ENCODE data around the gene DNPH1. TPM values are rescaled to one million over a fixed set of nuclear protein-coding genes. Genes with fewer than 3 reads are reported as not detected.
A peak's percentile ranks its signal among the peaks of the same experiment; 100 is the strongest.

Gene DNPH1
- polyA plus RNA-seq, 3 donors, result 31.9 to 55.4 (median 42.7) TPM

DNA sequence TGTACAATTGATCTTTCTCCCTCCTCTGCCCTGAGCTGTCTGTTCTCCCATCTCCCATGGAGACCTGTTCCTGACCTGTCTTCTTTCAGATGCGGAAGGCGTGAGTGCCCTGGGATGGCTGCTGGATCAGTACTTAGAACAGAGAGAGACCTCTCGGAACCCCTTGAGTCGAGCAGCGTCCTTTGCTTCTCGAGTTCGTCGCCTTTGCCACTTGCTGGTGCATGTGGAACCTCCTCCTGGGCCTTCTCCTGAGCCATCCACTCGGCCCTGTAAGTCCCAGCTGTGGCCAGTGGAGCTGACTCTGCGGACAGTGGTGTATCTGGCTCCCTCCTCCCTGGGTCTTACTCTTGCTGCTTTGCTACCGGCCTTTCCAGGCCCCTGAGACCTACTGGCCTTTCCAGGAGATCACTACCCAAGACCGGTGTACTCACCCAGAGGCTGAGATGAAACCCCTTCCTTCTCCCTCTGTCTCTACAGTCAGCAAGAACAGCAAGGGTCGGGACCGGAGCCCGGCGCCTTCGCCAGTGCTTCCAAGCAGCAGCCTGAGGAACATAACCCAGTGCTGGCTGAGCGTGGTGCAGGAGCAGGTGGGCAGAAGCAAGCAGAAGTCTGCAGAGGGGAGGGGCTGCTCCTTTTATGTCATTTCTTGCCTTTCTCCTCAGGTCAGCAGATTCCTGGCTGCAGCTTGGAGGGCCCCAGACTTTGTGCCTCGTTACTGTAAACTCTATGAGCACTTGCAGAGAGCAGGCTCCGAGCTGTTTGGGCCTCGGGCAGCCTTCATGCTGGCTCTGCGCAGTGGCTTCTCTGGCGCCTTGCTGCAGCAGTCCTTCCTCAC is 24.8 kb downstream of the DNPH1 start:
- no peaks in the 10 kb centered on the region for H3K27me3 Mint-ChIP-seq (ENCODE audit: low read depth in 3 of 3)
- no peak overlapping the region for H3K4me3 Mint-ChIP-seq
- Histone ChIP-seq H3K4me1 (ENCODE audit: control insufficient read depth in 1 of 2, insufficient read depth in 2 of 2, low read length in 2 of 2) (no peaks in the 10 kb centered on the region), H3K4me2 (replicated peaks; ENCODE audit: extremely low read depth, low read length, poor library complexity, severe bottlenecking) (no peak overlapping the region), H2AFZ (ENCODE audit: insufficient read depth, low read depth, low read length, poor library complexity, severe bottlenecking) (no peak overlapping the region), H3K27me3 (ENCODE audit: control insufficient read depth in 2 of 2, insufficient read depth in 2 of 2, low read length in 2 of 2) (no peaks in the 10 kb centered on the region), H3K4me3 (replicated peaks in 1 of 3; ENCODE audit: low read depth in 2 of 3, low read length in 3 of 3) (no peak overlapping the region), H3K9me3 (replicated peaks in 1 of 2; ENCODE audit: control insufficient read depth in 1 of 2, insufficient read depth in 1 of 2, low read length in 2 of 2) (no peaks in the 10 kb centered on the region), H4K20me1 (ENCODE audit: insufficient read depth, low read length) (no peaks in the 10 kb centered on the region), H3K36me3 (replicated peaks in 1 of 2; ENCODE audit: control insufficient read depth in 1 of 2, insufficient read depth in 2 of 2, low read length in 2 of 2) (peaks cover 33 to 47% of the 10 kb centered on the region in 2 donors), H3K79me2 (ENCODE audit: insufficient read depth, low read length) (no peaks in the 10 kb centered on the region), H3K27ac (ENCODE audit: low read depth in 1 of 2, low read length in 2 of 2) (no peak overlapping the region), H3K9ac (ENCODE audit: insufficient read depth, low read length, poor library complexity, severe bottlenecking) (no peak overlapping the region)
- DNase-seq, result no peak
- peaks cover 48 to 55% of the 10 kb centered on the region in 2 donors for H3K36me3 Mint-ChIP-seq
- peaks cover 0 to 2% (median 0%) of the 10 kb centered on the region in 7 donors for H3K9me3 Mint-ChIP-seq
- H3K4me1 Mint-ChIP-seq, result no peaks in the 10 kb centered on the region
- TF ChIP-seq, protein P1, sequence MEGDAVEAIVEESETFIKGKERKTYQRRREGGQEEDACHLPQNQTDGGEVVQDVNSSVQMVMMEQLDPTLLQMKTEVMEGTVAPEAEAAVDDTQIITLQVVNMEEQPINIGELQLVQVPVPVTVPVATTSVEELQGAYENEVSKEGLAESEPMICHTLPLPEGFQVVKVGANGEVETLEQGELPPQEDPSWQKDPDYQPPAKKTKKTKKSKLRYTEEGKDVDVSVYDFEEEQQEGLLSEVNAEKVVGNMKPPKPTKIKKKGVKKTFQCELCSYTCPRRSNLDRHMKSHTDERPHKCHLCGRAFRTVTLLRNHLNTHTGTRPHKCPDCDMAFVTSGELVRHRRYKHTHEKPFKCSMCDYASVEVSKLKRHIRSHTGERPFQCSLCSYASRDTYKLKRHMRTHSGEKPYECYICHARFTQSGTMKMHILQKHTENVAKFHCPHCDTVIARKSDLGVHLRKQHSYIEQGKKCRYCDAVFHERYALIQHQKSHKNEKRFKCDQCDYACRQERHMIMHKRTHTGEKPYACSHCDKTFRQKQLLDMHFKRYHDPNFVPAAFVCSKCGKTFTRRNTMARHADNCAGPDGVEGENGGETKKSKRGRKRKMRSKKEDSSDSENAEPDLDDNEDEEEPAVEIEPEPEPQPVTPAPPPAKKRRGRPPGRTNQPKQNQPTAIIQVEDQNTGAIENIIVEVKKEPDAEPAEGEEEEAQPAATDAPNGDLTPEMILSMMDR (IDR thresholded peaks at IDR 0.05), result no peak
- intact Hi-C loops (cut with micrococcal nuclease), result no loop called here
- peak overlapping the region in 1 of 7 donors; percentile 4 for H3K27ac Mint-ChIP-seq
- WGBS (ENCODE audit: insufficient coverage), result 99% methylated on average over 22 of the region's 23 CpGs

DNA sequence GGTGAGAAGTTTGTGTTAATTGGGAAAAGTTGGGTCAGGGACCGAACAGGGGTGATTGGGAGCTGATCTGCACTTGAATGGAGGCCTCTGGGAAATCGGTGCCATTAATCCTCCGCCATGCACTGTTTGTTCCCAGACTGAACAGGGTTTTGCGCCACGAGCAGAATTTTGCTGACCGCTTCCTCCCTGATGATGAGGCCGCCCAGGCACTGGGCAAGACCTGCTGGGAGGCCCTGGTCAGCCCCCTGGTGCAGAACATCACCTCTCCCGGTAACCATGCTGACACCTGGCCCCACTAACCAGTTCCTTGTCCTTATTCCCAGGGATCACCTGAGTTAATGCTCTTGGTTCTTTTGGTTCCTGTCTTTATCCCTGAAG is 25.6 kb downstream of the DNPH1 start:
- H3K9me3 ChIP-seq (replicated peaks in 1 of 2; ENCODE audit: control insufficient read depth in 1 of 2, insufficient read depth in 1 of 2, low read length in 2 of 2), result no peaks in the 10 kb centered on the region

More for the DNA sequence above, 25.6 kb downstream of the DNPH1 start:
- H3K36me3 Mint-ChIP-seq, result peaks cover 52 to 56% of the 10 kb centered on the region in 2 donors
- Histone ChIP-seq H3K27ac (ENCODE audit: low read depth in 1 of 2, low read length in 2 of 2) (no peak overlapping the region), H3K9ac (ENCODE audit: insufficient read depth, low read length, poor library complexity, severe bottlenecking) (no peak overlapping the region), H3K79me2 (ENCODE audit: insufficient read depth, low read length) (no peaks in the 10 kb centered on the region), H3K4me3 (replicated peaks in 1 of 3; ENCODE audit: low read depth in 2 of 3, low read length in 3 of 3) (no peak overlapping the region), H3K4me2 (replicated peaks; ENCODE audit: extremely low read depth, low read length, poor library complexity, severe bottlenecking) (no peak overlapping the region), H4K20me1 (ENCODE audit: insufficient read depth, low read length) (no peaks in the 10 kb centered on the region), H2AFZ (ENCODE audit: insufficient read depth, low read depth, low read length, poor library complexity, severe bottlenecking) (no peak overlapping the region), H3K4me1 (ENCODE audit: control insufficient read depth in 1 of 2, insufficient read depth in 2 of 2, low read length in 2 of 2) (no peaks in the 10 kb centered on the region), H3K36me3 (replicated peaks in 1 of 2; ENCODE audit: control insufficient read depth in 1 of 2, insufficient read depth in 2 of 2, low read length in 2 of 2) (peaks cover 34 to 55% of the 10 kb centered on the region in 2 donors), H3K27me3 (ENCODE audit: control insufficient read depth in 2 of 2, insufficient read depth in 2 of 2, low read length in 2 of 2) (no peaks in the 10 kb centered on the region)
- H3K4me3 Mint-ChIP-seq, result no peak overlapping the region
- H3K4me1 Mint-ChIP-seq, result no peaks in the 10 kb centered on the region
- H3K27ac Mint-ChIP-seq, result peak overlapping the region in 3 of 7 donors; percentile 4 to 39 (median 35)
- WGBS (ENCODE audit: insufficient coverage), result 96% methylated on average over 7 of the region's 8 CpGs
- no peaks in the 10 kb centered on the region for H3K27me3 Mint-ChIP-seq (ENCODE audit: low read depth in 3 of 3)
- peaks cover 0 to 2% (median 0%) of the 10 kb centered on the region in 7 donors for H3K9me3 Mint-ChIP-seq
- intact Hi-C loops (cut with micrococcal nuclease), result no loop called here
- no peak for DNase-seq
- TF ChIP-seq, protein P1 (IDR thresholded peaks at IDR 0.05), result no peak
